Upper lobe of left lung (tissue), 6 donors: ENCODE data around the gene ZC3H4. TPM values are rescaled to one million over a fixed set of nuclear protein-coding genes. Genes with fewer than 3 reads are reported as not detected.

Source experiments
- ATAC-seq, 2 donors: fragments of 200-7000 bp; cut with Tn5 transposase; one replicate each; pipeline ENCODE4 v1.9.1; 2022; ENCODE audit warnings: mild to moderate bottlenecking in 2 of 2, moderate library complexity in 2 of 2; ENCODE audit not compliant: low FRiP score in 2 of 2
- DNase-seq, 2 donors: peaks; one replicate each; pipeline ENCODE4 v3.0.0-alpha.2; 2019 to 2020
- H3K27ac ChIP-seq, 4 donors: fragments of 200-600 bp; sonication (generic); one replicate each; pipeline ENCODE4 v1.5.1; 2016 to 2019
- H3K27me3 ChIP-seq, 4 donors: fragments of 200-600 bp; sonication (generic); one replicate each; pipeline ENCODE4 v1.5.1; 2017 to 2019
- H3K36me3 ChIP-seq, 4 donors: fragments of 200-600 bp; sonication (generic); one replicate each; pipeline ENCODE4 v1.5.1; 2016 to 2019
- H3K4me1 ChIP-seq, 4 donors: fragments of 200-600 bp; sonication (generic); one replicate each; pipeline ENCODE4 v1.5.1; 2018 to 2019
- H3K4me3 ChIP-seq, 4 donors: fragments of 200-600 bp; sonication (generic); one replicate each; pipeline ENCODE4 v1.5.1; 2017 to 2019; ENCODE audit warnings: mild to moderate bottlenecking in 2 of 4, moderate library complexity in 1 of 4
- H3K9me3 ChIP-seq, 4 donors: fragments of 200-600 bp; sonication (generic); one replicate each; pipeline ENCODE4 v1.5.1; 2018 to 2019
- CTCF ChIP-seq, 6 experiments: fragments of 450-650 bp in 4 of 6; fragments of 200-600 bp in 2 of 6; sonication (generic) in 2 of 6; IDR thresholded peaks; one replicate each; pipeline ENCODE4 v1.5.1; 2016 to 2019; ENCODE audit warnings: antibody characterized with exemption in 6 of 6
- EP300 ChIP-seq, 4 donors: sonication (generic); formaldehyde crosslinking; IDR thresholded peaks; one replicate each; pipeline ENCODE4 v1.5.1; 2017; ENCODE audit warnings: antibody characterized with exemption in 4 of 4, control low read depth in 2 of 4
- POLR2A ChIP-seq, 4 donors: fragments of 450-650 bp; IDR thresholded peaks; one replicate each; pipeline ENCODE4 v1.5.1; 2016 to 2017; ENCODE audit warnings: antibody characterized with exemption in 4 of 4, mild to moderate bottlenecking in 2 of 4
- POLR2AphosphoS5 ChIP-seq, 2 donors: sonication (generic); formaldehyde crosslinking; IDR thresholded peaks; one replicate each; pipeline ENCODE4 v1.5.1; 2017; ENCODE audit warnings: antibody characterized with exemption in 2 of 2
- WGBS, 2 donors: methylation state at CpG; one replicate each; pipeline ENCODE4 v1.1.5; 2017 to 2018; 5-methylcytosine and 5-hydroxymethylcytosine counted together
- total RNA-seq, 6 donors: library from RNA; depleted of rRNA in 4 of 6; stranded (reverse); fragments of >200 nt in 4 of 6; gene quantifications; one replicate each; pipeline versions ENCODE4 v1.1.0 to v1.2.1, GENCODE V29; 2016 to 2021
- donor health status: DM: no; HTN: no; CAD: no; lungs with moderate emphysema.
- donor health status: DM: no; HTN: yes; CAD: no; lungs with severe emphysema.

The ZC3H4 gene
- total RNA-seq, 6 donors from 2014 or later: 28.6 to 57.6 (median 44.1) TPM

- DNase-seq: peak in 1 of 2 donors; percentile 54
- no peak for ATAC-seq
- 4 to 7% methylated on average over 12 of the region's 12 CpGs for WGBS, 2 donors
- Histone ChIP-seq H3K4me1 (peaks cover 35 to 52% (median 40%) of the 10 kb centered on the region in 4 donors), H3K27me3 (no peaks in the 10 kb centered on the region), H3K27ac (peak overlapping the region; percentile 98 to 100 (median 100)), H3K9me3 (no peaks in the 10 kb centered on the region), H3K4me3 (peak overlapping the region; percentile 62 to 86 (median 74)), H3K36me3 (no peaks in the 10 kb centered on the region)
- peak in 1 of 4 donors; percentile 61 for TF ChIP-seq POLR2A (IDR thresholded peaks at IDR 0.05)
- peak in 1 of 2 donors; percentile 40 for TF ChIP-seq POLR2AphosphoS5 (IDR thresholded peaks at IDR 0.05)
- TF ChIP-seq CTCF (IDR thresholded peaks at IDR 0.05): no peak
- no peak for TF ChIP-seq EP300 (IDR thresholded peaks at IDR 0.05)
These were observed 3.0 kb downstream of the ZC3H4 start for GRCh38 chr19:47110521-47111005.

GRCh38 chr19:47109541-47110375 lies 3.8 kb downstream of the ZC3H4 start:
- Histone ChIP-seq H3K4me1 (peaks cover 35 to 52% (median 40%) of the 10 kb centered on the region in 4 donors), H3K9me3 (no peaks in the 10 kb centered on the region), H3K27ac (peak overlapping the region; percentile 98 to 100 (median 100)), H3K36me3 (no peaks in the 10 kb centered on the region), H3K27me3 (no peaks in the 10 kb centered on the region), H3K4me3 (peak overlapping the region; percentile 62 to 86 (median 74))
- ATAC-seq (no peak), DNase-seq (peak in 1 of 2 donors; percentile 47)
- 5 to 14% methylated on average over 15 of the region's 15 CpGs for WGBS, 2 donors
- TF ChIP-seq EP300 (IDR thresholded peaks at IDR 0.05) (no peak), POLR2AphosphoS5 (IDR thresholded peaks at IDR 0.05) (peak in 1 of 2 donors; percentile 13), POLR2A (IDR thresholded peaks at IDR 0.05) (peak in 1 of 4 donors; percentile 38), CTCF (IDR thresholded peaks at IDR 0.05) (no peak)

GRCh38 chr19:47109177-47109540 lies 4.4 kb downstream of the ZC3H4 start:
- ATAC-seq (no peak), DNase-seq (no peak)
- Histone ChIP-seq H3K27me3 (no peaks in the 10 kb centered on the region), H3K4me3 (peak overlapping the region in 2 of 4 donors; percentile 73 to 76), H3K27ac (peak overlapping the region; percentile 98 to 100 (median 100)), H3K36me3 (no peaks in the 10 kb centered on the region), H3K9me3 (no peaks in the 10 kb centered on the region), H3K4me1 (peaks cover 34 to 51% (median 38%) of the 10 kb centered on the region in 4 donors)
- TF ChIP-seq EP300 (IDR thresholded peaks at IDR 0.05): no peak
- TF ChIP-seq POLR2A (IDR thresholded peaks at IDR 0.05): no peak
- no peak for TF ChIP-seq CTCF (IDR thresholded peaks at IDR 0.05)
- TF ChIP-seq POLR2AphosphoS5 (IDR thresholded peaks at IDR 0.05): no peak
- WGBS, 2 donors: 32 to 35% methylated on average over 2 of the region's 2 CpGs

GRCh38 chr19:47107953-47108746 lies 5.4 kb downstream of the ZC3H4 start:
- peaks cover 31 to 45% (median 38%) of the 10 kb centered on the region in 4 donors for H3K4me1 ChIP-seq
- peak overlapping the region; percentile 60 to 100 (median 82) for H3K27ac ChIP-seq
- H3K4me3 ChIP-seq: no peak overlapping the region
- no peak for TF ChIP-seq POLR2A (IDR thresholded peaks at IDR 0.05)
- no peak for TF ChIP-seq EP300 (IDR thresholded peaks at IDR 0.05)
- no peak for TF ChIP-seq POLR2AphosphoS5 (IDR thresholded peaks at IDR 0.05)
- no peak for TF ChIP-seq CTCF (IDR thresholded peaks at IDR 0.05)
- no peaks in the 10 kb centered on the region for H3K36me3 ChIP-seq
- ATAC-seq (no peak), DNase-seq (no peak)
- no peaks in the 10 kb centered on the region for H3K27me3 ChIP-seq
- no peaks in the 10 kb centered on the region for H3K9me3 ChIP-seq
- WGBS, 2 donors: 80 to 87% methylated on average over 9 of the region's 9 CpGs
